GM19035 (cell line): ENCODE results near the gene GRB14.
"Not testable (repeated sequence)": the region's sequence is repeated elsewhere in the genome, so short reads cannot be mapped to it uniquely, and the experiment has no call there.

Source experiments
- ATAC-seq: cut with Tn5 transposase; IDR thresholded peaks from one replicate; pipeline ENCODE4 v1.9.1; 2021; ENCODE audit not compliant: unreplicated experiment

GRB14 gene

DNA sequence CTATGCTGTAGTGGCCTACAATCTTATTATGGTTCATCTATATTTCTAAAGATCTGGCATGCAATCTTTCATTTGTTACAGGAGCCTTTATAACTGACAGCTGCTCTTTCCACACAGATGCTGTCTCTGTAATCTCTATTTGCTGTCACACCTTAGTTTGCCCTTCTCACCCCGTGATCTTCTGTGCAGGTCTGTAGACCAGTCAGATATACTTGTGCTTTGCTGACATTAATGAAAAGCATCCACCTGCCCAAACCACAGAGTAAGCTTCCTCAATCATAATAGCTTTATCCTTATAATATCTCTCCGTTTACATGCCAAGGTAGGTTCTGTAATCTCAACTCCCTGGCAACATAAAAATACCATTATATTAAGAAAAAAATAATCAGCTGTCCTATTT, 122.4 kb downstream of the GRB14 start:
- no peak for ATAC-seq

DNA sequence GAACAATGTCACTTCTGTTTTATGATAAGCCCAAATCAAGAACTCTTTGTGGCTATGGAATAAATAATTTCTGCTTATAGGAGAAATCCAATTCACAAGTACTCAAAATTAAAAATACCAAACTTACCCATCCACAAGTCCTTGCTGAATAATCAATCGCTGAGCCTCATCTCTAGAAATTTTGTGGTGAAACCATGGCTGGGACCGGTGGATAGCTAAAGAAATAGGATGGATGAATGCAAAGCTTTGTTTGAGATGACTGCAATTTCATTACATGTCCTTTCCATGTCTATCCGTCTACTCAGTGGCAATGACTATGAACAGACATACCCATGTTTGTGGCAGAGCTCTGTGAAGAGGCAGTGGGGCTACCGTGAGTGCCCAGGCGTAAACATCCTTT, 124.4 kb downstream of the GRB14 start:
- ATAC-seq: no peak

DNA sequence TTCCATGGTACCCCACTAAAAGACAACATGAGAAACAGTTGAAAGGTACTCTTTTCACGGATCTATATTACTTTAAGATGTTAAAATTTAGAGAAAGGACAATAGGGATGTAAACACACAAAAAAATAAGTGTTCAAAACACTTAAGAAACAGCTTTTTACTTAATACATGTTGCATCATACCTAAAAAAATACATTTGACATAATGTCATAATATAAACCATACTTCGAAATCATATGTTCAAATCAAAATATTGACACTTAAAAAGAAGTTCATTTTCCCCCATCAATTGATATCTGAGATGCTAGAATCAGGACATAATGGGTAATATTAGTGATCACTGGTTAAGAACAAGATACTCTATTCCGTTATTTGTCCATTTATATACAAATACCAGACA, 124.9 kb downstream of the GRB14 start:
- ATAC-seq: no peak

DNA sequence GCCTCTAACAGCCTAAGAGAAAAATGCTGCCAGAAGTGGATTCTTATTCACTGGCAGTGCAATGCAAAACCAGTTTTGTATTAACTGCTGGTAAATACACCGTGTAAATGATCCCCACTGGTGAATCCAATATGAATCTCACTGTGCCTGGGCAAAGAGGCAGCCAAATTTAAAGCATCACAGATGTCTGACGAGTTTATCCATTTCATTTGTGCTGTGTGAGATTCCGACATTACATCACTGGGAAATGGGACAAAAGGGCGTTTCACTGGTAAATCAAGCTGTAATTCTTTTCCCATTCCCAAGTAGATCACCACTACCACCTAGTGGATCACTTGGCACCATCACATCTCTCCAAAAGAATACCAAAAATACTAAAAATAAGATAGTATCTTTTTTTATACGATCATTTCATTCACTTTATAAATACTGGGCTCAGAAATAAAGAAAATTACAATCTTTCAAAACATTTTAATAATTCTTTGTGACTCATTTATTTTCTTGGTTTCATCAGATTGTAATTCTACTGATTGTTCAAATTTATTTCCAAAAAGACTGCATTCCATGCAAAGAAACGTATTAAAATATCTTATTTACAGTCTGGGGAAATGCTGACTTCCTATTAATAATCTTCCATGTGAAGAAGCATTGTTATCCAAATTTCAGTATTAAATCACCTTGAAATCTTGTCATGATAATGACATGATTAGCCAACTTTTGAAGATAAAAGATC, 125.6 kb downstream of the GRB14 start:
- no peak for ATAC-seq

DNA sequence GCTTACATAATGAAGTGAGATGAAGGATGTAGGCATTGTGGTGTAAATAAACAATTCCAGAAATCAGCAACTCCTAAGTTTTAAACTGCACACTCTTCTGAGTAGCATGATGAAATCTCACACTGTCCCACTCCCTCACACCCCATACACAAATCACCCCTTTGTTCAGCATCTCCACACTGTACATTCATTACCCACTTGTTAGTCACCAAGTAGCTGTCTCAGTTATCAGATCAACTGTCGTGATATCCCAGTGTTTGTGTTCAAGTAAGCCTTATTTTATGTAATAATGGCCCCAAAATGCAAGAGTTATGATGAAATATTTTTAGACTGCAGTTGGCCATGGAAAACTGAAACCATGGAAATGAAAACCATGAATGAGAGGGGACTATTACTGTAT, 135.7 kb downstream of the GRB14 start:
- no peak for ATAC-seq

DNA sequence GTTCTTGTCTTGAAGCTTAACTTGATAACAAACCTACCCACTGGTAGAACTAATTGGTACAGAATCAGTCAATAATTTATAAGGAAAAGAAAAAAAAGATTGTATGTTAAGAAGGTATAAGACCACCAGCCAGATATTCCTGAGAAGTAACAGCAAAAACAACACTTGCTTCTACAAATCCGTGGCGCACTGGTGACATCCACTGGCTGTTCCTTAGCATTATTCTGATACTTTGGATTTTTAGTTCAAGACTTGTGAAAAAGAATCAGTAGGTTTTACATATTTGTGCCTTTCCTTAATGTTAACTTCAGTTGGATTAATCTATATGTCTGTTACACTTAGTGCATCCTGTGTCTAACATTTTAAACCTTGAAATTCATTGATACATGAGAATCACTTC, 141.8 kb downstream of the GRB14 start:
- no peak for ATAC-seq

DNA sequence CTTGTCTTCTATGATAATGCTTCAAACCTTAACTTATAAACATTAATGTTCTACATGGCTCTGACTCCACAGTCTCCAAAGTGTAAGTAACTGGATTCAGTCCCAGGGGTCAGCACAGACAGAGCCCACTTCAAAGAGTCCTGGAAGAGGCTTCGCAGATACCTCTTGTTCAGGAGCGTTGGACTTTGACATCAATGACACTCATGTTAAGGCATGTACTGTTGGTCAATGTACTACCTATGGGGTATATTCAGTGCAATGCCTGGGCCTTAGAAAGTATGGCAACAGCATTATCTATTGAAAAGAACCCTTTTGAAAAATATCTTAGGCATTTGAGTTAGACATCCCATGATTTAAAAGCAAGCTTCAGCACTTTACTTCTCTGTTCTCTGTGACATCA, 143.1 kb downstream of the GRB14 start:
- ATAC-seq: no peak

DNA sequence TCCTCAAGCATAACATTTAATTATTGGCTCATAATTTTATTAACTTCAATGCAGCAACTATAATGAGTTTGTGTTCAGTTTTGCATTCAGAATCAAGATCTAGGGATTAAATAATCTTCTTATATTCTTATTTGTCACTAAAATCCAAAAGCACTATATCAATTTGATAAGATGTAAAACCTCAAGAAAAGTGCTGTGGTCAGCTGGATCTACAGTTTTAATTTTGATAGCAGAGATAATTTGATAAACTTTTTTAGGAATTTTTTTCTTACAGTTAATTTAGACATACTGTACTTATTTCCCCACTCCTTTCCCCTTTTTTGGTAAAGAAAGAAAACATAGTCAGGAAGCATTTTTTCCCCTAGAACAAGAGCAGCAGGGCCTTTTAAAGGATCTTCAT, 146.4 kb downstream of the GRB14 start:
- ATAC-seq: no peak

DNA sequence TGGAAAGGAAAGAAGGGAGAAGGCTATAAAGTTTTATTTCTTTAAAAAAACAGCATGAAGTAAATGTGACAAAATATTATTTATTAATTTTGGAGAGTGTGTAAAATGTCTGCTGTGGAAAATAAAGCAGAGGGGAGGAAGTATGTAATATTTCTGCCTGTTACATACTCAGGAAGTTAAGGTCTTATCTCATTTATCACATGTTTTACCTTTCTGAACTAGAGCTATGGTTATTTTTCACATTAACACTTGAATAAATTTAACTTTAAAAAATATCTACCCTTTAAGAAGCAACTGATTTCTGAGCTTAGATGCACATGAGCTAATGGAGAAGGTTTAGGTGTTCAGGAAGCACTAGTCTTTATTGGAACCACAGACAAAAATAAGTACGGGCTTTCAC, 148.3 kb downstream of the GRB14 start:
- ATAC-seq: no peak

DNA sequence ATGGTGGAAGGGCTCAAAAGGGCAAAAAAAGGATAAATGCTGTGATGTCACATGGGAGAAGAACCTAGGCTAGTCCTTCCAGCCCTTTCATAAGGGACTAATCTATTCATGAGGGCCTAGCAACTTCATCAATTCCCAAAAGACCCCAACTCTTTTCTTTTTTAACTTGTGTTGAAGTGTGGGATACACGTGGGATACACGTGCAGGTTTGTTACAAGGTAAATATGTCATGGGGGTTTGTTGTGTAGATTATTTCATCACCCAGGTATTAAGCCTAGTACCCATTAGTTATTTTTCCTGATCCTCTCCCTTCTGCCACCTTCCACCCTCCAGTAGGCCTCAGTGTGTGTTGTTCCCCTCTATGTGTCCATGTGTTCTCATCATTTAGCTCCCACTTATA, 156.2 kb downstream of the GRB14 start:
- not testable (repeated sequence) for ATAC-seq

DNA sequence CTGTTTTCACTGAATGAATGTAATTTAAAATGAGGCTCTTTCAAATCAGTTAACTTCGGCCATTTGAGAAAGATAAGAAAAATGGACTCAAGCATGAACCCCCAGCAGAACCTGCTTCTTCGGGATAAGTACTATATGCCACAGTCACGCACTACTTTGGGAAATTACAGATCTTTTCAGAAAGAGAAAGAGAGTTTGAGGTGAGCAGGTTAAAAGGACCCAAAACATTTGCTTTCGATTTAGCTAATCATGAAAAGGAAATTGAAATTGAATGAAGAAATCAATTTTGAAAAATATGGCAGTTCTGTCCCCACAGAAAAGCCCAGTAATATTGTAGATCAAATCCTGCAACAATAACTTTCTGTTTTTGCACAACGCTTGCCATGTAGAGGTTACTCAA, 156.9 kb downstream of the GRB14 start:
- ATAC-seq: no peak

DNA sequence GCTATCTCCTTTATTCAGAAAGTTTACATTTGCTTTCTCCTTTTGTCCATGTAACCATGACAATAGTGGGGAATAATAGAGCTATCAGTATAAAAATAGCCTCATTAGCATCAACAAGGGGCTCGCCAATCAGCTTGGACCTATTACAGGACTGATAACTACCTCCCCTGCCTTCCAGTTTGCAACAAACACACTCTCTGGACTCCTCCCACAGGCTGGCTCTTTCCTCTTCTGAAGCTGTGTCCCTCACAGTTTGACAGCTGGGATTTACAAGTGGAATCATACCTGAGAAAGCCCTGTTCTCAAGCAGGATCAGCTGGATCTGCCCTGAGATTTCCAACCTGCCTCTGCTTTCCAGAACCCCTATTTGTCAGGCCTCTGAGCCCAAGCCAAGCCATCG, 162.5 kb downstream of the GRB14 start:
- no peak for ATAC-seq

DNA sequence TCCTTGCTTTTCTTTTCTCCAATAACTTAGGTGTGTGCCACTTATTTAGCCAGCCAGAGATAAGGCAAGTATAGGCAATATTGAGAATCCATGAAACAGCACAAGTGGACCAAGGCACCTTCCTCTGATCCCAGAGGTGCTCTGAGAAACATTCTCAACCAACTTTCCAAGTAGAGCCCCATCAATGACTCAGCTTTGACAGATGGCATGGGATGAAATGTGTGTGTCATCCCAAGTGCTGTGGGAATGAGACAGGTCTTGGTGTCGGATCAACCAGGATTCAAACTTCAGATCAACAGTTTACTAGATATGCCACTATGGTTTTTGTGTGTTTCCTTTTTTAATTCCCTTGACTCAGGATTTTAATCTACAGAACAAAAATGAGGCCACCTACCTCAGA, 164.0 kb downstream of the GRB14 start:
- ATAC-seq: no peak

DNA sequence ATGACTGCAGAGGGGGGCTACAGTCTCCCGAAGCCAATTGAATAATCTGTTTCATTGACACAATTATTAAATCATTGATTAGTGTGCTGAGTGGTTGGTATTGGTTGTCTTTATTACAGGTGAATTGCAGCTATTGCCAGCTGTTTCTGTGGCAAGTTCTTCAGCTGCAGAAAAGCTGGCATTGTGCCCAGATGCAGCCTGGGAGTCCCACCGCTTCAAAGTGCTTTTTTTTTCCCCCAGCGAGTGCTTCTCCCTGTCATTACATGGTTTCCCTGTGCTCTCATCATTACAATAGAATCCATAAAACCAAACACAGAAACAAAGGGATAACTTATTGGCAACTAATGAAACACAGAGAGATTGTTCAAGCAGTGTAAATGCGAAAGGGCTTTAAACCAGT, 164.7 kb downstream of the GRB14 start:
- no peak for ATAC-seq

DNA sequence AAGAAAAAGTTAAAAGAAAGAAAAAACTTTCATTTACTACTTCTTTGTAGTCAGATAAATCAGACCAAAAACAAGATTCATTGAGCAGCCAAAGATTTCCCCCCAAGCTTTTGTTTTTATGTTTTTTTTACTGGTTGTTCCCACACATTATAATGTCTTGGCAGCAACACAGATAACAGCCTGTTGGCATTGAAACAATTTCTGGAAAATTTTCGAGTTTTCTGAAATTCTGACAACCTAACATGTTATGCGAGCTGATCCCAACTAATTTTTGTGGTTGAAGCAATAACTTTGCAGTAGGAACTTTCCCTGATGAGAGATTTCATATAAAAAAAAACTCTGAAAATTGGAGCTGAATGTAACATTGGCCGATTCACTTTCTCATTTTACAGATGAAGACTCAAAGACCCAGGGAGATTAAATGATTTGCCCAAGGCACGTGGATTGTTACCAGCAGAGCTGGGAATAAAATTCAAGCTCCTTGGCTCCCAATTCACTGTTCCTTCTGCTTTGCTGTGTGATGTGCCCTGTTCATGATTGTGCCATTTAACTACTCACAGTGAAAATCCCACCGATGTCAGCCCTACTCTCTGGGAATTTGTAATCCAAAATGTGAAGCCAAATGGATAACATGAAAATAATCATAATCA, 167.5 kb downstream of the GRB14 start:
- no peak for ATAC-seq

DNA sequence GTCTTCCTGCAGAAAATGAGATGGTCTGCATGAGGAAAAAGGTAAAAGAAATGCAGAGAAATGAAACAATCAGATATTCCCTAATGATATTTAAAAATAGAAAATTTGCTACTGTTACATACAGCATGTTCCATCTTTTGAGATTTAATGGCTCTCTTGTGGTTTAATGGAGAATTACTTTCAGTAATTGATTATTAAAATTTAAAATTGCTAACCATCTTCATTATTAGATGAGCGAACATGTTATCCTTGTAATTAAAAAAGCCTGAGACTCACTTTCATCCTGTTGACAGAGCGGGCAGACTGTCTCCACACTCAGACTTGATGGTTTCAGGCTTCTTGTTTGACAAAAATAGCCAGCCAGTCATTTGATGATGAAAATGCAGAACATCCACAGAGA, 171.0 kb downstream of the GRB14 start:
- ATAC-seq: no peak

DNA sequence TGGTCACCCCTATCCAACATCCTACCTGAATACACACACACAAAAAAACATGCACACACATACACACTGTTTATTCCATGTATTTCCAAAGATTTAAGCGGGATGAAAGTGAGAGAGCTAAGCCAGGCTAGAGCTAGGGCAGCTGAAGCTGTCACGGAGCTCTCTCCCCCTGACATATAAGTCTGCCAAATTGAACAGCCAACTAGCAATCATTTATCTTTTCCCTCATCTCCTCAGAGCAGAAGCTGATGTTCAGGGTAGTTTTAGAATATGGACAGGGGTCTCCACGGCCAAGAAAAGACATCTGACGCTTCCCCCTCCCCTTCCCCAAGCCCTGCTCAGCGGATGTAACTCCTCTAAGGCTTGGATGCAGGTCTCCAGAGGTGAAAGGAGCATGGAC, 171.6 kb downstream of the GRB14 start:
- no peak for ATAC-seq

DNA sequence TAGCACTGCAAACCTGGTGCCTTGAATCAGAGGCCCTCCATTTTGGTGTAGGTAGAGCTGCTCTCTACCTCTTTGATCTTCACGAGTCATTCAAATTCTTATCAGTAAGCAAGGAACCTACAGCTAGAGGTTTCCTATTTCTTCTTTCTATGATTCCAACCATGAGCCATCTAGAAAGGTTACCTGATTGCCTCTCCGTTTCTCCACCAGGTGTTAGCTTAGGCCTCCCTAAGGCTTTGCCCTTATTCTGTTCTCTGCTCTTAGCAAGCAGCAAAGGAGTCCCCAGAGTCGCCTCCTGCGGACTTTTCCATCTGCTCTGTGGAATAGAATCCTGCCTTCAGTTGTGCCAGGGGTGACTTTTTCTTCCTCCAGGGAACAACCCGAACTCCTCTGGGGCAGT, 173.6 kb downstream of the GRB14 start:
- no peak for ATAC-seq
